ENCODE data around the gene ADGRF3. TPM values are rescaled to one million over a fixed set of nuclear protein-coding genes. Genes with fewer than 3 reads are reported as not detected.

Gene ADGRF3
- total RNA-seq, 1 experiment from 2014 or later, result not detected

DNA sequence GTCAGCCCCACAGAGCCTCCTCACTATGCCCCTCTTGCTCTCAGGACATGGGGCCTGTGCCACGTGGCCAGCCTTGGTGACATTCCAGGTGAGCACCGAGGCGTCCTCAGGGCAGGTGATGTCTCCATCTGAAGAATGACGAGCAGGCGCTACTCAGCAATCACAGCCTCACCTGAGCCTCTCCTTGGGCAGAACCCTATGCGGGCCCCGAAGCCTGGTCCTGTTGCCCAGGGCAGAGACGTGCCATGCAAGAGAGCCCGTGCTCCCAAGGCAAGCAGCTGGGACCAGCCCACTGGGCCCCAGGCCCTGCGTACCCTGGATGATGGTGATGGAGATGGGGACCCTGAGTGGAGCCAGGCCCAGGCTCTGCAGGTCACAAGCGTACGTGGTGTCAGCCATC is 33.1 kb downstream of the ADGRF3 start:
- POLR2A ChIA-PET, result no interaction called here
- BruUV-seq (replicated peaks), result no TSS peak
- Histone ChIP-seq H3K4me3 (ENCODE audit: low read depth in 2 of 2, low read length in 2 of 2) (no peak overlapping the region), H3K9me3 (ENCODE audit: control insufficient read depth, insufficient read depth, low read depth, low read length) (no peaks in the 10 kb centered on the region), H3K27me3 (ENCODE audit: control insufficient read depth, insufficient read depth, low read length) (no peaks in the 10 kb centered on the region), H3K36me3 (ENCODE audit: control insufficient read depth, insufficient read depth, low read length) (no peaks in the 10 kb centered on the region), H3K27ac (ENCODE audit: low read length) (no peak overlapping the region), H3K4me1 (ENCODE audit: control insufficient read depth, insufficient read depth, low read length) (no peaks in the 10 kb centered on the region)
- no peak for ATAC-seq
- CTCF ChIA-PET, result no interaction called here
- DNase-seq (ENCODE audit: low read depth, low spot score), result no peak
- in situ Hi-C loops (cut with HindIII; ENCODE audit: low pct_unique_long_range_greater_than_20kb, low sequenced_read_pairs), result no loop called here
- intact Hi-C loops (cut with micrococcal nuclease; ENCODE audit: unreplicated experiment), result no loop called here
- TF ChIP-seq, protein P1, sequence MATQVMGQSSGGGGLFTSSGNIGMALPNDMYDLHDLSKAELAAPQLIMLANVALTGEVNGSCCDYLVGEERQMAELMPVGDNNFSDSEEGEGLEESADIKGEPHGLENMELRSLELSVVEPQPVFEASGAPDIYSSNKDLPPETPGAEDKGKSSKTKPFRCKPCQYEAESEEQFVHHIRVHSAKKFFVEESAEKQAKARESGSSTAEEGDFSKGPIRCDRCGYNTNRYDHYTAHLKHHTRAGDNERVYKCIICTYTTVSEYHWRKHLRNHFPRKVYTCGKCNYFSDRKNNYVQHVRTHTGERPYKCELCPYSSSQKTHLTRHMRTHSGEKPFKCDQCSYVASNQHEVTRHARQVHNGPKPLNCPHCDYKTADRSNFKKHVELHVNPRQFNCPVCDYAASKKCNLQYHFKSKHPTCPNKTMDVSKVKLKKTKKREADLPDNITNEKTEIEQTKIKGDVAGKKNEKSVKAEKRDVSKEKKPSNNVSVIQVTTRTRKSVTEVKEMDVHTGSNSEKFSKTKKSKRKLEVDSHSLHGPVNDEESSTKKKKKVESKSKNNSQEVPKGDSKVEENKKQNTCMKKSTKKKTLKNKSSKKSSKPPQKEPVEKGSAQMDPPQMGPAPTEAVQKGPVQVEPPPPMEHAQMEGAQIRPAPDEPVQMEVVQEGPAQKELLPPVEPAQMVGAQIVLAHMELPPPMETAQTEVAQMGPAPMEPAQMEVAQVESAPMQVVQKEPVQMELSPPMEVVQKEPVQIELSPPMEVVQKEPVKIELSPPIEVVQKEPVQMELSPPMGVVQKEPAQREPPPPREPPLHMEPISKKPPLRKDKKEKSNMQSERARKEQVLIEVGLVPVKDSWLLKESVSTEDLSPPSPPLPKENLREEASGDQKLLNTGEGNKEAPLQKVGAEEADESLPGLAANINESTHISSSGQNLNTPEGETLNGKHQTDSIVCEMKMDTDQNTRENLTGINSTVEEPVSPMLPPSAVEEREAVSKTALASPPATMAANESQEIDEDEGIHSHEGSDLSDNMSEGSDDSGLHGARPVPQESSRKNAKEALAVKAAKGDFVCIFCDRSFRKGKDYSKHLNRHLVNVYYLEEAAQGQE (IDR thresholded peaks at IDR 0.05; ENCODE audit: insufficient read depth in 1 of 2, low read depth in 2 of 2, low read length in 1 of 2), result no peak
- TF ChIP-seq POLR2AphosphoS5 (IDR thresholded peaks at IDR 0.05; ENCODE audit: low read depth, low read length) (no peak), SIN3A (IDR thresholded peaks at IDR 0.05; ENCODE audit: borderline replicate concordance, insufficient read depth, low read depth, low read length) (no peak), TCF7L2 (IDR thresholded peaks at IDR 0.05; ENCODE audit: low read depth, low read length) (no peak), CTCF (IDR thresholded peaks at IDR 0.05) (no peak)

DNA sequence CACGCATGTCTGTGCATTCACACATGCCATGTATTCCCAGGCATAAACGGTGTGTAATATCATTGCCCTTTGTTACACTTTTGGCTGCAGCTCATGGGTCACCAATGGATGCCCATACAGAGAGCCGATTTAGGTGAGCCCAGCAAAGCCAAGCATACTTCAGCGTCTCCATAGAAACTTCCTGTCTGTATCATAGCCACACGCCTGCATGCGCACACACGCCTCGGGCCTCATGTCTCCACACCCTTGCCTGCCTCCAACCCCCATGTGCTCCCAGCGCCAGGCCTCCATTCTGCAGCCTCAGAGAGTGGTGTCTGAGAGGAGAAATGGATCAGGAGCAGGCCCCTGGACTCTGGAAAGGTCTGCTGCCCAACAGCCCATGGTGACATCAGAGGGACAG is 34.1 kb downstream of the ADGRF3 start:
- no peak overlapping the region for H3K4me3 ChIP-seq (ENCODE audit: low read depth in 2 of 2, low read length in 2 of 2)
- no peak overlapping the region for H3K27ac ChIP-seq (ENCODE audit: low read length)
- ChIA-PET POLR2A (no interaction called here), CTCF (no interaction called here)
- in situ Hi-C loops (cut with HindIII; ENCODE audit: low pct_unique_long_range_greater_than_20kb, low sequenced_read_pairs) (no loop called here), intact Hi-C loops (cut with micrococcal nuclease; ENCODE audit: unreplicated experiment) (no loop called here)
- DNase-seq (ENCODE audit: low read depth, low spot score) (no peak), ATAC-seq (no peak)
- no peaks in the 10 kb centered on the region for H3K36me3 ChIP-seq (ENCODE audit: control insufficient read depth, insufficient read depth, low read length)
- no peaks in the 10 kb centered on the region for H3K4me1 ChIP-seq (ENCODE audit: control insufficient read depth, insufficient read depth, low read length)
- H3K27me3 ChIP-seq (ENCODE audit: control insufficient read depth, insufficient read depth, low read length), result no peaks in the 10 kb centered on the region
- TF ChIP-seq CTCF (IDR thresholded peaks at IDR 0.05), result no peak
- TF ChIP-seq SIN3A (IDR thresholded peaks at IDR 0.05; ENCODE audit: borderline replicate concordance, insufficient read depth, low read depth, low read length), result no peak
- TF ChIP-seq, protein P1 (IDR thresholded peaks at IDR 0.05; ENCODE audit: insufficient read depth in 1 of 2, low read depth in 2 of 2, low read length in 1 of 2), result no peak
- no peak for TF ChIP-seq TCF7L2 (IDR thresholded peaks at IDR 0.05; ENCODE audit: low read depth, low read length)
- TF ChIP-seq POLR2AphosphoS5 (IDR thresholded peaks at IDR 0.05; ENCODE audit: low read depth, low read length), result no peak
- no TSS peak for BruUV-seq (replicated peaks)
- H3K9me3 ChIP-seq (ENCODE audit: control insufficient read depth, insufficient read depth, low read depth, low read length), result no peaks in the 10 kb centered on the region
